GM12891 (cell line): ENCODE data around the gene ABTB2.

Experiments used
- POLR2AphosphoS5 ChIP-seq: IDR thresholded peaks from 2 replicates; pipeline ENCODE4 v1.6.1; 2011; ENCODE audit warnings: low read depth, low read length, control low read depth
- POU2F2 ChIP-seq: IDR thresholded peaks from 2 replicates; pipeline ENCODE4 v1.6.1; 2011; ENCODE audit warnings: low read depth, mild to moderate bottlenecking, control low read depth, low read length, moderate library complexity
- TAF1 ChIP-seq: IDR thresholded peaks from 2 replicates; pipeline ENCODE4 v1.6.1; 2011; ENCODE audit warnings: low read depth, low read length, control low read depth

- no peak for TF ChIP-seq POLR2AphosphoS5
- no peak for TF ChIP-seq TAF1
- no peak for TF ChIP-seq POU2F2
Observed at GRCh38 chr11:34379079-34379478, 21.3 kb upstream of the ABTB2 start.
